ENCODE results near the gene HBS1L. TPM values are rescaled to one million over a fixed set of nuclear protein-coding genes. Genes with fewer than 3 reads are reported as not detected.

The HBS1L gene
- total RNA-seq, 4 donors from 2014 or later = 35.4 to 50.2 (median 45.5) TPM

GRCh38 chr6:134999107-134999506, 55.5 kb downstream of the HBS1L start:
- no peak for TF ChIP-seq CTCF (IDR thresholded peaks at IDR 0.05; ENCODE audit: low read depth)

- TF ChIP-seq CTCF (IDR thresholded peaks at IDR 0.05; ENCODE audit: low read depth) = no peak
Measured at GRCh38 chr6:134997133-134997995, 57.3 kb downstream of the HBS1L start.

GRCh38 chr6:134995536-134995935, 59.1 kb downstream of the HBS1L start:
- TF ChIP-seq CTCF (IDR thresholded peaks at IDR 0.05; ENCODE audit: low read depth) = no peak

GRCh38 chr6:134994431-134994830, 60.2 kb downstream of the HBS1L start:
- no peak for TF ChIP-seq CTCF (IDR thresholded peaks at IDR 0.05; ENCODE audit: low read depth)

GRCh38 chr6:134992155-134992554, 62.5 kb downstream of the HBS1L start:
- no peak for TF ChIP-seq CTCF (IDR thresholded peaks at IDR 0.05; ENCODE audit: low read depth)

GRCh38 chr6:134990262-134990661, 64.4 kb downstream of the HBS1L start:
- TF ChIP-seq CTCF (IDR thresholded peaks at IDR 0.05; ENCODE audit: low read depth) = no peak

- no peak for TF ChIP-seq CTCF (IDR thresholded peaks at IDR 0.05; ENCODE audit: low read depth)
Measured at GRCh38 chr6:134984821-134985220, 69.8 kb downstream of the HBS1L start.
